Breast epithelium (tissue), 4 donors: Measurements from ENCODE around the gene SFXN2. TPM values are rescaled to one million over a fixed set of nuclear protein-coding genes. Genes with fewer than 3 reads are reported as not detected.
A peak's percentile ranks its signal among the peaks of the same experiment; 100 is the strongest.

Source experiments
- DNase-seq, 2 donors: peaks; one replicate each; pipeline ENCODE4 v3.0.0-alpha.2; 2019; ENCODE audit warnings: low spot score in 2 of 2
- H3K27ac ChIP-seq, 2 donors: fragments of 200-600 bp; sonication (generic) in 1 of 2; one replicate each; pipeline ENCODE4 v1.5.1; 2016 to 2019; ENCODE audit warnings: mild to moderate bottlenecking in 1 of 2
- H3K27me3 ChIP-seq, 2 donors: fragments of 200-600 bp; sonication (generic) in 1 of 2; one replicate each; pipeline versions ENCODE4 v1.5.1 to v1.6.0; 2017 to 2019; ENCODE audit warnings: control low read depth in 1 of 2, mild to moderate bottlenecking in 1 of 2
- H3K36me3 ChIP-seq: fragments of 200-600 bp; one replicate; pipeline ENCODE4 v1.5.1; 2019
- H3K4me1 ChIP-seq, 2 donors: fragments of 200-600 bp; sonication (generic); one replicate each; pipeline ENCODE4 v1.5.1; 2016 to 2019; ENCODE audit warnings: control low read depth in 1 of 2
- H3K4me3 ChIP-seq, 3 donors: fragments of 200-600 bp; sonication (generic); 1 replicate in 2 of 3; 2 replicates in 1 of 3; pipeline ENCODE4 v1.5.1; 2016 to 2019; ENCODE audit warnings: mild to moderate bottlenecking in 3 of 3, moderate library complexity in 2 of 3
- H3K9me3 ChIP-seq, 2 donors: fragments of 200-600 bp; sonication (generic) in 1 of 2; one replicate each; pipeline ENCODE4 v1.5.1; 2016 to 2019; ENCODE audit warnings: control low read depth in 1 of 2
- POLR2A ChIP-seq: fragments of 450-650 bp; IDR thresholded peaks from one replicate; pipeline ENCODE4 v1.6.1; 2016; ENCODE audit warnings: antibody characterized with exemption, mild to moderate bottlenecking, moderate library complexity
- POLR2AphosphoS5 ChIP-seq, 3 donors: sonication (generic); formaldehyde crosslinking; IDR thresholded peaks; one replicate each; pipeline ENCODE4 v1.6.1; 2017; ENCODE audit warnings: antibody characterized with exemption in 3 of 3
- intact Hi-C: fragments of 100-400 bp; cut with DNase I; formaldehyde crosslinking; loops from one replicate; pipeline ENCODE4 v1.15.1; 2023; ENCODE audit warnings: low total_unique reads
- total RNA-seq, 3 donors: library from RNA; depleted of rRNA; stranded (reverse); fragments of >200 nt; gene quantifications; one replicate each; pipeline ENCODE4 v1.1.0, GENCODE V29; 2016
- TF ChIP-seq, protein P1 (sequence below), 3 donors: fragments of 450-650 bp; IDR thresholded peaks; one replicate each; pipeline ENCODE4 v1.5.1; 2016 to 2017; ENCODE audit warnings: antibody characterized with exemption in 3 of 3, mild to moderate bottlenecking in 3 of 3, moderate library complexity in 3 of 3

SFXN2 gene
- total RNA-seq, 3 donors from 2014 or later = 3.8 to 10.4 (median 4.9) TPM

DNA sequence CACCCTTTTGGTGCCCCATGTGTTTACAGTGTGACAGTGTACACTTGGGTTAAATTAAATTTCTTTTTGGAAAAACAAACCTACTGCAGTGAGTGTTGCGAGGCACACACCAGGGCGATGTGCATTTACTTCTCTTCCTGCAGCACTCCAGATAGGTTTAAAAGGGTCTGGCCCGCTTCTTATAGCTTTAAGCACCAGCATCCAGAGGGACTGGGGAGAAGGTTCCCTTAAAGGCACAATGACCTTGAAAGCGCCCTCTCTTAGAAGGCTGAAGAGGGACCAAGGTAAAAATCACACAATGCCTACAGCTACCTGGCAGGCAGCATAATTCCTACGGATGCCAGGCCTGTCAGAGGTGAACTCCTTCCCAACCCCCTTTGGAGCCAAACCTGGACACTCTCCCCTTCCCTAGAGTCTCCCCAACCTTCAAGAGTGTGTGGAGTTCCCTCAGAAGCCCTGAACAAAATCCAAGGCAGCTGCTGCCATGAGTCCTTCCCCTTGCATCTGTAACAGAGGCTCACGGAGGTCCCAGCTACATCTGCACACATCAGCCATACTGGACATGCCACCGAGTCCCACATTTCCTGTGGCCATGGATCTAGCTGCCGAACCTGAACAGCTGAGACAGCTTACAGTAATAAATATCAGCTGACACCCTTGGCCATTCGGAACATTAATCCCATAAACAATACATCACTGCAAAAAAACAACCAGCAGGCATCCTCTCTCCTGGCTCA, 36.9 kb upstream of the SFXN2 start:
- H3K9me3 ChIP-seq = no peaks in the 10 kb centered on the region
- H3K27ac ChIP-seq = peak overlapping the region; percentile 68 to 85
- no peaks in the 10 kb centered on the region for H3K27me3 ChIP-seq
- no peak for DNase-seq
- H3K4me1 ChIP-seq = peaks cover 13 to 26% of the 10 kb centered on the region in 2 donors
- no peak overlapping the region for H3K4me3 ChIP-seq
- intact Hi-C loops = no loop called here
- H3K36me3 ChIP-seq = no peaks in the 10 kb centered on the region
- TF ChIP-seq, protein P1, sequence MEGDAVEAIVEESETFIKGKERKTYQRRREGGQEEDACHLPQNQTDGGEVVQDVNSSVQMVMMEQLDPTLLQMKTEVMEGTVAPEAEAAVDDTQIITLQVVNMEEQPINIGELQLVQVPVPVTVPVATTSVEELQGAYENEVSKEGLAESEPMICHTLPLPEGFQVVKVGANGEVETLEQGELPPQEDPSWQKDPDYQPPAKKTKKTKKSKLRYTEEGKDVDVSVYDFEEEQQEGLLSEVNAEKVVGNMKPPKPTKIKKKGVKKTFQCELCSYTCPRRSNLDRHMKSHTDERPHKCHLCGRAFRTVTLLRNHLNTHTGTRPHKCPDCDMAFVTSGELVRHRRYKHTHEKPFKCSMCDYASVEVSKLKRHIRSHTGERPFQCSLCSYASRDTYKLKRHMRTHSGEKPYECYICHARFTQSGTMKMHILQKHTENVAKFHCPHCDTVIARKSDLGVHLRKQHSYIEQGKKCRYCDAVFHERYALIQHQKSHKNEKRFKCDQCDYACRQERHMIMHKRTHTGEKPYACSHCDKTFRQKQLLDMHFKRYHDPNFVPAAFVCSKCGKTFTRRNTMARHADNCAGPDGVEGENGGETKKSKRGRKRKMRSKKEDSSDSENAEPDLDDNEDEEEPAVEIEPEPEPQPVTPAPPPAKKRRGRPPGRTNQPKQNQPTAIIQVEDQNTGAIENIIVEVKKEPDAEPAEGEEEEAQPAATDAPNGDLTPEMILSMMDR (IDR thresholded peaks at IDR 0.05) = no peak
- TF ChIP-seq POLR2A (no peak), POLR2AphosphoS5 (IDR thresholded peaks at IDR 0.05) (no peak)

DNA sequence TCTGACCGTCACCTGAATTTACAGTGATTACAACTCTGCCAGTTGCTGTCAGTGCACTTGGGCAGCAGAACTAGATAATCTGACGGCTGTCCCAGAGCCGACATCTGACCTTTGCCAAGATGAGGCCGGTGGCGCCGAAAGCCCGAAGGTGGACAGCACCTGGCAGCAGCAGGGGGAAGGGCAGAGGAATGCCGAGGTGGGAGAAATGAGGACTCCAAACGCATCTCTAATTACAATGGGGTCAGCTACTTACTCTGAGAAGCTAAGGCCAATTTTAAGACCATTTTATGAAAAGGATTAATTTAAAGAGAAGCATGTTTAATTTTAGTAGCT, 36.4 kb upstream of the SFXN2 start:
- H3K9me3 ChIP-seq = no peaks in the 10 kb centered on the region
- no peaks in the 10 kb centered on the region for H3K27me3 ChIP-seq
- TF ChIP-seq, protein P1 (IDR thresholded peaks at IDR 0.05) = no peak
- TF ChIP-seq POLR2A = no peak
- H3K4me1 ChIP-seq = peaks cover 13 to 26% of the 10 kb centered on the region in 2 donors
- DNase-seq = no peak
- H3K27ac ChIP-seq = peak overlapping the region; percentile 68 to 85
- H3K4me3 ChIP-seq = no peak overlapping the region
- intact Hi-C loops = no loop called here
- H3K36me3 ChIP-seq = no peaks in the 10 kb centered on the region

DNA sequence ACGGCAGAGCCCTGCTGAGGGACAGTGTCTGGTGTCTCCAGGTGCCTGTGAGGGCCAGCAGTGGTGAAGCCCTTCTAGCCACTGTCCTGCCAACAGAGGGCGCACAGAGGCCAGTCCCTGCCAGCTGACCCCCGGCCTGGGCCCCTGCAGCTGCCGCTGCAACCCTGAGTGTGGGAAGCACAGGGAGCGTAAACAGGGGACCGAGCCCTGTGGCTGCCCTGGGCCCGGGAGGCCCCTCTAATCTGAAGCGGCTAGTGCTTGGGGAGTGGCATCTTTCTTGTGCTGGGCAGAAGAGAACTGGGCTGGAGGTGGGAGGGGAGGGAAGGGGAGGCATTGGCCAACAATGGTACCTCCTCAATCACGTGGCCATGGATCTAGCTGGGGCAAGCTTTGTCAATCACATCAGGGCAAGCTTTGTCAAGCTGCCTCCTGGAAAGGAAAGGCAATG, 35.6 kb upstream of the SFXN2 start:
- H3K4me1 ChIP-seq = peaks cover 13 to 26% of the 10 kb centered on the region in 2 donors
- DNase-seq = peak in 1 of 2 donors; percentile 65
- peak overlapping the region in 1 of 3 donors; percentile 43 for H3K4me3 ChIP-seq
- H3K27me3 ChIP-seq = no peaks in the 10 kb centered on the region
- TF ChIP-seq, protein P1 (IDR thresholded peaks at IDR 0.05) = peak in 2 of 3 donors; percentile 42 to 46
- TF ChIP-seq POLR2AphosphoS5 (IDR thresholded peaks at IDR 0.05) = no peak
- peak overlapping the region; percentile 68 for H3K27ac ChIP-seq
- no peaks in the 10 kb centered on the region for H3K36me3 ChIP-seq
- intact Hi-C loops = no loop called here
- no peaks in the 10 kb centered on the region for H3K9me3 ChIP-seq

GRCh38 chr10:102679596-102679995, 34.8 kb upstream of the SFXN2 start:
- no peaks in the 10 kb centered on the region for H3K9me3 ChIP-seq
- no peaks in the 10 kb centered on the region for H3K27me3 ChIP-seq
- intact Hi-C loops = no loop called here
- no peak for TF ChIP-seq POLR2A
- no peak for TF ChIP-seq POLR2AphosphoS5 (IDR thresholded peaks at IDR 0.05)
- TF ChIP-seq, protein P1 (IDR thresholded peaks at IDR 0.05) = no peak
- peaks cover 13 to 26% of the 10 kb centered on the region in 2 donors for H3K4me1 ChIP-seq
- no peak overlapping the region for H3K27ac ChIP-seq
- DNase-seq = no peak
- H3K4me3 ChIP-seq = no peak overlapping the region
- no peaks in the 10 kb centered on the region for H3K36me3 ChIP-seq

DNA sequence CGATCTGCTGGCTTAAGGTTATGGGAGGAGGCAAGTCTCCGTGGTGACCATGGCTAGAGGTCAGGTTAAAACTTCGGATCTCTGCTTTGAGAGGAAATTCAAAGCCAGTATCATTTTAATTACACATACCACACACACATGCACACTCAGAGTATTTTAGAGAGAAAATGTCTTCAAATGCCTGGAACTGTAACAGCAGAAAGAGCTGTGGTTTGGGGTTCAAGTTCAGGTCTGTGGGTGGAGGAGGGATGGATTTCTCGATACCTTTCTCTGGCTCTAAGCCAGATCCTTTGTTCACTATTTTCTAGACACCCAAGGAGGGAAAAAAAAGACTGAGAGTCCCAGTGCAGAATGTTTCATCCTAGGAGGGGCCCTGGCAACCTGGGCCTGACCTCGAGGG, 32.7 kb upstream of the SFXN2 start:
- no peaks in the 10 kb centered on the region for H3K27me3 ChIP-seq
- no peak for DNase-seq
- TF ChIP-seq, protein P1 (IDR thresholded peaks at IDR 0.05) = no peak
- TF ChIP-seq POLR2AphosphoS5 (IDR thresholded peaks at IDR 0.05) (no peak), POLR2A (no peak)
- H3K4me3 ChIP-seq = no peak overlapping the region
- no peaks in the 10 kb centered on the region for H3K9me3 ChIP-seq
- no peaks in the 10 kb centered on the region for H3K36me3 ChIP-seq
- no peak overlapping the region for H3K27ac ChIP-seq
- peaks cover 4 to 14% of the 10 kb centered on the region in 2 donors for H3K4me1 ChIP-seq
- intact Hi-C loops = no loop called here
